Right renal cortex interstitium (tissue), 3 donors: ENCODE data around the gene ENKUR. TPM values are rescaled to one million over a fixed set of nuclear protein-coding genes. Genes with fewer than 3 reads are reported as not detected.
A peak's percentile ranks its signal among the peaks of the same experiment; 100 is the strongest.

ENCODE experiments used
- DNase-seq, 3 donors: peaks; one replicate each; pipeline ENCODE4 v3.0.0-alpha.2; 2013; ENCODE audit warnings: low read depth in 3 of 3, low spot score in 2 of 3
- polyA plus RNA-seq, 3 donors: library from polyadenylated mRNA; unstranded; fragments of 120-200 nt; gene quantifications; one replicate each; pipeline ENCODE4 v1.2.1, GENCODE V29; 2013; ENCODE audit not compliant: insufficient read length in 3 of 3

The ENKUR gene
- 1 to 10 TPM; 4.9 to 5.6 (median 5.5) TPM for polyA plus RNA-seq

DNA sequence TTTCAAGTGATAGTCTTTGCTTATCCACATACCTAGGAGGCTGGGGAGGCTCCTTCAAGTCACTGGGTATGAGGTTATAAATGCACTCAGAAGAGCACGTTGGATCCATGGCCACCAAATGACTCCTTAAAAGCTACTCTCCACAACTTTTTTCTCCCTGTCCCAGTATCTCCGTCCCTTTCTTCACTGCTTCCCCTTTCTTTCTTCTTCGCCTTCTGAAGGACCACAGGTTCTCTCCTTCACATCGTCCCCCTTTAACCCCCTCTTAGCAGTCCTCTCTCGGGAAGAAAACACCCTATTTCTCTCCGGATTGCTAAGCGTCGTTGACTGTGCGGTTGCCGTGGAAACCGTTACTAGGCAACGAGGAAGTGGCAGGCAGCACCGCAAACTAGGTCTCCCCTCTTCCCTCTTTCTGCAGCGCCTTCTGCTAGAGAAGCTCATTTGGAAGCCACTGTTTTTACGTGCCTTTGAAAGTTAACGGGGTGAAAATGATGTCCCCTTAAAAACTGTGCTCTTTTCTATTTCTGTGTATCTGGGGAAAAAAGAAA, at the start of gene ENKUR:
TSS of gene ENKUR (minus strand) at position 331 of the 548 bp plus-strand sequence. CDS start at position 109, 222 bp downstream.
- DNase-seq: peak; percentile 96 to 99 (median 97)

DNA sequence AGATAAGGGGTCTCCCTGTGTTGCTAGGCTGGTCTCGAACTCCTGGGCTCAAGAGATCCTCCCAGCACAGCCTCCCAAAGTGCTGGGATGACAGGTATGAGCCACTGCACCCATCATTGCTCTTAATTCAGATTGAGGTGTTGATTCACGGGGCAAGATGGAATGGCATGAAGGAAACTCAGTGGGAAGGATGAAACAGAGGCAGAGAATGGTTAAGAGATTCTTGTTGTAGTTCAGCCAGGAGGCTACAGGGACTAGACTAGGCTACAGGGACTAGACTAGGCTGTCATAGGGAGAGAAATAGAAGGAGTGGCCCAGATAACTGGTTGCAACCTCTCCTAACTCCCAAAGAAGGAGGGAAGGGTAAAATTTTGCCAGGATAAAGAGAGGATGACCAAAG, 48.4 kb upstream of the ENKUR start:
- no peak for DNase-seq

GRCh38 chr10:25063644-25064043, 47.7 kb upstream of the ENKUR start:
- no peak for DNase-seq

DNA sequence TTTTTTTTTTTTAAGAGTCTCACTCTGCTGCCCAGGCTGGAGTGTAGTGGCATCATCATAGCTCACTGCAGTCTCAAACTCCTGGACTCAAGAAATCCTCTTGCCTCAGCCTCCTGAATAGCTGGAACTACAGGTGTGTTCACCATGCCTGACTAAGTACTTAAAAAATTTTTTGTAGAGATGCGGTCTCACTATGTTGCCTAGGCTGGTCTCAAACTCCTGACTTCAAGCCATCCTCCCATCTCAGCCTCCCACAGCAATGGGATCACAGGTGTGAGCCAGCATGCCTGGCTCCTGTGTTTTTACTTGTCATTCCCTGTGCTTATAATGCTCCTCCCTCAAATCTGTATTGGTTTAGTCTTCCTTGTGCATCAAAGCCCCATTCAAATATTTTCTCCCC, 47.2 kb upstream of the ENKUR start:
- no peak for DNase-seq

- no peak for DNase-seq
Observed at GRCh38 chr10:25061711-25062449, 45.9 kb upstream of the ENKUR start.

DNA sequence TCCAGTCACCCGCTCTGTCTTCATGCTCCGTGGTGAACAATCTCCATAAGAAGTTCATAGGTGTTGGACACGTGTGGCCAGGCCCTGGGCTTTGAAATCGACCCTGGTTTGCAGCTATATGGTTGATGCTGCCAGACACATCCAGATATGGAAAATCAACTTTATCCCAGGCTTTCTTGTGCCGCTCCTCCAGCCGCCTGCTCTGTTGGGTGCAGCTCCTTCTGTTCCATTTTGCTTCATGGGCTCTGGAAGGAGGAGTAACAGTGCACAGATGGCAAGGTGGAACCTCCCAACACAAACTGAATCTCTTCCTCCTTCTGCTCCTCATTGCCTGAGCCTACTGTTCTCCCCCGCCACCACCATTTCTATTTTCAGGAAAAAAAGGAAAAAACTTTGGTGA, 45.2 kb upstream of the ENKUR start:
- DNase-seq: no peak

DNA sequence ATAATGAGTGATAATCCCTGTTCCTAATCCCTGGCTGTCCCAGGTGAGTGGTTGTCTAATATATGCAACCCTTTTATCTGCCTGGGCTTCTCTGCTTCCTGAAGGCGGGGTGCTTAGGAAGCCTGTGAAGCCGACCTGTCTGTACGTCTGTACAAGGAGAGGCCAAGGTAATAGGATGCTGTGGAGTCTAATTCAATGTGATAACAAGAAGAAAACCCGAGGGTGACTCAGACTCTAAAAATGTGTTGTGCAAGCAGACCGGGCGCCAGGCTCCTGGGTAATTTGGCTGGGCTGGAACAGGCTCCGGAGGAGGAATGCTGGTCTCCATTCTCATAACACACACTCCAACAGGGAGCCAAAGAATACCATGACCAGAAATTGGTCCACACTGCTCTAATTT, 44.0 kb upstream of the ENKUR start:
- DNase-seq: no peak

DNA sequence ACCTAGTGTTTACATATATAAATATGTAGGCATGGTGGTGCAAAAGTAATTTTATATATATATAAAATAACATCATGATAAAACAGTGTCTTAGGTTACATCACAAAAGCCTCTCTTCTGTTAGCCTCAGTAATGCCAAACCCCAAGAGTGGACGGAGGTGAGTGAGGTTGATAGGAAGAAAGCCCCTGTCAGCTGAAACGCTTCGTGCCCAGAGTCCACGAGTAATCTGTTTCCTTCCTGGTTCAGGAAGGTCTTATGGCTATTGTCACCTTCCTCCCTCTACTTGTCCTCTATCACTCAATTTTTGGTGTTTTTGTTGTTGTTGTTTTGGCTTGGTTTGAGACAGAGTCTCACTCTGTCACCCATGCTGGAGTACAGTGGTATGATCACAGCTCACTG, 41.9 kb upstream of the ENKUR start:
- no peak for DNase-seq

GRCh38 chr10:25056726-25057125, 40.8 kb upstream of the ENKUR start:
- no peak for DNase-seq

- DNase-seq: no peak
Observed at GRCh38 chr10:25052012-25052411, 36.1 kb upstream of the ENKUR start.

DNA sequence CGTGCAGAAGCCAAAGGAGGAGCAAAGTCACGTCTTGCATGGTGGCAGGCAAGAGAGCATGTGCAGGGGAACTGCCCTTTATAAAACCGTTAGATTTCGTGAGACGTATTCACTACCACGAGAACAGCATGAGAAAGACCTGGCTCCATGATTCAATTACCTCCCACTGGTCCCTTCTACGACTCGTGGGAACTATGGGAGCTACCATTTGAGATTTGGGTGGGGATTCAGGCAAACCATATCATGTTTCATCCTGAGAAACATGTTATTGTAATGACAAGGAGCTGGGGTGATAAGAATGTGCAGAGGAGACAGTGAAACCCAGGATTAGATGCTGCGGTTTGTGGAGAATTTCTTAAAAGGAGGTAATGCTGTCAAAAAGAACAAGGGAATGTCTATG, 34.4 kb upstream of the ENKUR start:
- DNase-seq: no peak

GRCh38 chr10:25049966-25050365, 34.0 kb upstream of the ENKUR start:
- DNase-seq: no peak

DNA sequence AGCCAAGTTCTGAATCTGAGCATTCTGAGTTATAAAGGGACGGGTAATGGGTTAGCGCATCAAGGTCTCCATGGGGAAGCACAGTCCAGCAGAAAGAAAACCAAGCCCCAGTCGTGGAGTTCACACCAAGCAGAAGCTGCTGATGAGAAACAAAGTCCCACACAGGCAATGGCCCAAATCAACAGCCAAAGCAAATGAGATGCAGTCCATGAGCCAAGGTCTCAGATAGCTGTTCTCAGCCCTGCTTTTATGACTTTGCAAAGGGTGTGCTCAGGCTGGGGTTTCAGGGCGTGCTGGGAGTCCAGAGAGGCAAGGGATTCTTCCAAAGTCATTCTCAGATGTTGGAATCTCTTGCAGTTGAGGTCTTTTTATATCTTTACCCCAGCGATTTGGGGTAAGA, 32.5 kb upstream of the ENKUR start:
- DNase-seq: no peak

- no peak for DNase-seq
Observed at GRCh38 chr10:25047591-25048301, 31.8 kb upstream of the ENKUR start.

GRCh38 chr10:25047088-25047487, 31.1 kb upstream of the ENKUR start:
- no peak for DNase-seq

GRCh38 chr10:25046641-25047040, 30.7 kb upstream of the ENKUR start:
- no peak for DNase-seq

GRCh38 chr10:25039531-25039930, 23.6 kb upstream of the ENKUR start:
- DNase-seq: no peak

DNA sequence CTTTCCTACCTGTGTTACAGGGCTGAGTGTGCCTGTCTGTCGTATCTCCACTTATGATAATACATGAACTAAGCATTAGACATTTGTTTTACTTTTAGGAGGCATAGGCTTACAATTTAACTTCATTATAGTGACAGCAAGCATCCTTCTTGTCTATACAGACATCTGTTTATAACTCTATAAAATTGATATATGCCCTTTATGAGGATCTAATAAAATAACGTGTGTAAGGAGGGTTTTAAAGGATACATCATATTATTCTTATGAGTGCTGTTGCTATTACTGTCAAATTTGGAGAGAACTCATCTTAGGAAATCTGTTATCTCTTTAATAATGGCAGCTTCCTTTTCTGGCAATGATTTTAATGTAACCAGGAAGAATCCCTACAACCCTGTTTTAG, 22.4 kb upstream of the ENKUR start:
- no peak for DNase-seq

DNA sequence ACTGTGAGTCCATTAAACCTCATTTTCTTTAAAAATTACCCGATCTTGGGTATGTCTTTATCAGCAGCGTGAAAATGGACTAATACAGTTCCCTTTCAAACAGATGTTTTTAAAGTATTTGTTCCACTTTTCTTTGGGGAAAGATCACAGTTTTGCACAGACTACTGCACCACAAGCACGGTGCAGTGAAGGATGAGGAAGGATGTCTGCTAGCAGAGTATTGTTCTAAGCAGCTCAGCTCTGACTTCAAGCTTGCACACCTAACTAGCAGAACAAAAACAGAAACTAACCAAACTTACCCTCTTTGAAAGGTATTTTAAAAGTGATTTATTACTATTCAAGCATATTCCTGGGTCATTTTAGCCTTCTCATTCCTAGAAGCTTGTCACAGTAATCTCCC, 20.4 kb upstream of the ENKUR start:
- DNase-seq: no peak

- no peak for DNase-seq
Observed at GRCh38 chr10:25029519-25029918, 13.6 kb upstream of the ENKUR start.

GRCh38 chr10:25028711-25029110, 12.8 kb upstream of the ENKUR start:
- no peak for DNase-seq

DNA sequence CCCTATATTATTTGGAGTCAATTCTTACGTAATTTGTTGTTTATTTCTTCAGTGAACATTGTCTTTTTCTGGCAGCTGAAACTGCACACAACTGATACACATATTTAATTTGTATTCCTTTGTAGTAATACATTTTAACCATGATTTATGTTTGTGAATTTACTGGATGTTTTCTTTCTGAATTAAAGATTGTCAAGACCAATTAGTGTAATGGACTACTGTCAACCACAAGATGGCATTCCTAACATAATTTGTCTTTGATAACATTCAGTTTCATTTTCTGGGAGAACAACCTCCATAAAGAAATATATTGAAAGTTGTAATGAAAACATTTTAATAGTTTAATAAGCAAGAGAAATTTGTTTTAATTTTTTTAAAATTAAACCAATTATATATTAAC, 10.5 kb upstream of the ENKUR start:
- DNase-seq: no peak
